Embryonic facial prominence (tissue), 1 donor: ENCODE data around the gene RAD51B.
"Not testable (repeated sequence)": the region's sequence is repeated elsewhere in the genome, so short reads cannot be mapped to it uniquely, and the experiment has no call there.

Source experiments
- DNase-seq: peaks from one replicate; pipeline ENCODE4 v3.0.0-alpha.2; 2016; ENCODE audit errors: extremely low spot score

Gene RAD51B

DNA sequence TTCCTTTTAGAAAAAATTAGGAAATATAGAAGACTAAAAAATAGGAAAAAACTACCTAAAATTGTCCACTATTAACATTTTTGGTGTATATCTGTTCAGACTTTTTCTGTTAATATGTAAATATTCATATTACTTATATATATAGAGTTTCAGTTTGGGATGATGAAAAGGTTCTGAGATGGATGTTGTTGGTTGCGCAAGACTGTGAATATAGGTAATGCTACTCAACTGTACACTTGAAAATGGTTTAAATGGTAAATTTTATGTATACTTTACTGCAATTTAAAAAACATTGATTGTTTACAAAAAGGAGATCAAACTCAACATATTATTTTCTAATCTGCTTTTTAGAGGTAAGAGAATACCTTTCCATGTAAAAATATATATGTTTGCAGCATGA is 200.9 kb downstream of the RAD51B start:
- DNase-seq, result no peak

DNA sequence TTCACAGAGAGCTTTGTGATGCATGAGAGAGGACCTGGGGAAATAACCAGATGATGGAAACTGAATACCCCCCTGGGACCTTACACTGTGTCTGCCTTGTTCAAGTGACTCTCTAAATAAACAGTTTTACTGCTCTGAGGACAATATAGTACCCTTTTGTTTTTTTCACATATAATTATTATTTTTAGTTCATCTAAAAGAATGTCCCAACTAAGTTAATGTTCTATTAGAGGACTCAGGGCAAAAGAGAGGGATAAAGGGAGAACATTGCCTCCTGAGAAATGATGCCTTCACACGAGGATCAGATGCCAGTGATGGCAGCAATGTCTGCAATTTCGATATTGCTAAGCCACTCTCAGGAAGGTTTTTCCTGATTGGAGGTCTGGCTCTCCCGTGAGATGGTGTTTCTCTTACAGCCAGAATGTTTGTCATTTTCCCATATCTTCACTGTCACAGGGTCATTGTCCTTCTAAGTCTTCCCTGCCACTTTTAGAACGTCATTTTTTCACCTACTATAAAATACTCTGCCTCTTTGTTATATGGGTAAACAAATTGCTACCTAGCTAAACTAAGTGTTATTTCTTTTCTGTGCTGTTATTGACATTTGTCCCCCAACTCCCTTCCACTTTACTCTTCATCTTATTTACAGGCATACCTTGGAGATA is 201.6 kb downstream of the RAD51B start:
- no peak for DNase-seq

DNA sequence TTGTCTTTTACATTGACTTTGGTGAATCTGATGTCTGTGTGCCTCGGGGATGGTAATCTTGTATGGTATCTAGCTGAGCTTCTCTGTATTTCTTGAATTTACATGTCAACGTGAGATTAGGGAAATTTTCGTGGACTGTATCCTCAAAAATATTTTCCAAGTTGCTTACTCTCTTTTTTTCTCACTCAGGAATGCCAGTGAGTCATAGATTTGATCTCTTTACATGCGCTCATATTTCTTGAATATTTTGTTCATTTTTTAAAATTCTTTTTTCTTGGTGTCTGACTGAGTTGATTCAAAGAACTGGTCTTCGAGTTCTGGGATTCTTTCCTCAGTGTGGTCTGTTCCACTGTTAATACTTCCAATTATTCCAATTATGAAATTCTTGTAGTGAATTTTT is 207.7 kb downstream of the RAD51B start:
- no peak for DNase-seq

DNA sequence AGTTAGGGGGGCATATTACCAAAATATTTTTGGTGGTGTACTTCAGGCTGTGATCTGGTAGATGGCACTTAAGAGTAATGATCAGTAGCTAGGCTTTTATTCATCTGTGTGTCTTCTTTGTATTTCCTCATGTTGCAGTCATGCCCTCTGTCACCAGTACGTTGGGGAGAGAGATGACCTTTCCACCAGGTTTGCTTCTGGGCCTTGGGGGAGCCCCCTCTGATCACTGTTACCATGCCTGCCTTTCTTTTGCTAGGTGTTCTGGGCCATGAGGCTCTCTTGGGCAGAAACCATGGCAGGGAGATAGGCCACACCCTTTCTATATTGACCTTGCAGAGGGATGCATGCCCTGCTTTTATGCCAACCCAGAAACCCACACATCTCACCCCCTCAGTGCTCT is 208.5 kb downstream of the RAD51B start:
- DNase-seq, result no peak

DNA sequence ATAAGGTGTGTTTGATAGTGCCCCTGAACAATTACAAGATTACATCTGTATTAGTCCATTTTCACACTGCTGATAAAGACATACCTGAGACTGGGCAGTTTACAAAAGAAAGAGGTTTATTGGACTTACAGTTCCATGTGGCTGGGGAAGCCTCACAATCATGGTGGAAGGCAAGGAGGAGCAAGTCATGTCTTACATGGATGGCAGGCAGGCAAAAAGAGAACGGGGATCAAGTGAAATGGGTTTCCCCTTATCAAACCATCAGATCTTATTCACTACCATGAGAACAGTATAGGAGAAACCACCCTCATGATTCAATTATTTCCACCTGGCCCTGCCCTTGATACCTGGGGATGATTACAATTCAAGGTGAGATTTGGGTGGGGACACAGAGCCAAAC is 211.4 kb downstream of the RAD51B start:
- not testable (repeated sequence) for DNase-seq

DNA sequence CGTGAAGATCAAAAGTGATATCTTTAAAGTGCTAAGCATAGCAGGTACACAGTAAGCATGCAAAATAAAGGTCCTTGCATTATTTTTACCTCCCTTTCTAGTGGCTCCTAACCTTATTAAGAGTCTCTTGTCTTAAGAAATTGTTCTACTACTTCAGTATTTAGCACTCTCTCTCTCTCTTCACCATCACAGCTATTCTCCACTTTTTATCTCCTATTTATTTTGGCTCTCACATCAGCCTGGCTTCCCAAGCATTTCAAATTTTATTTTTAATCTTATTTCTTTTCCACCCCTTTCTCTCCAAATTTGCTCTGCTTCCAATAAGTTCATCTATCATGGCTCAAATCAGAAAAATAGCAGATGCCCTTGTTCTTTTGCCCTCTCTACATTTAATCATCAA is 212.6 kb downstream of the RAD51B start:
- no peak for DNase-seq

DNA sequence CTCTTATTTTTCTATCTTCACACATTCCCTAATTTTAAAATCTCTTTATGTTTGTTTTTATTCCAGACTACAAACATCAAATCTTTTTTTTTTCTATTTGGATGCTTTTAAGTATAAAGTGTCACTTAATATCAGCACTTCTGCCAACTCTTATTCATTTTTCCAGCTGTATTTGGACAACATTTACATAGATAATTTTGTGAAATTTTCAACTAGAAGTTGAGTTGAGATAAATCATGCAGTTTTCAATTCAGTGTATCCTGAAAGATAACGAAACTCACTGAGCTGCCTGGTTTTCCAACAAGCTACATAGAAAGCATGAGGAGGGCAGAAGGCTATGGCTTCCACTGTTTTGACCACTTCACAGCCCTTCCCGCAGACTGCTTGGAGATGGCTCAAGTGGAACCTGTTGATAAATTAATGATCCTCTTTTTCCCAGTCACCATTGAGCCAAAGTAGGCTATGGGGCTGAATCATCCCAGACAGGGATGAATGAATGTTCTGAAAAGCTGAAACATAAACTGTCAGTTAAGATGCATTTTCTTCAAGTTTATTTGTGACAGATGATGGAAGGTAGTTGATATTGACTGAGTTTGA is 213.9 kb downstream of the RAD51B start:
- no peak for DNase-seq

DNA sequence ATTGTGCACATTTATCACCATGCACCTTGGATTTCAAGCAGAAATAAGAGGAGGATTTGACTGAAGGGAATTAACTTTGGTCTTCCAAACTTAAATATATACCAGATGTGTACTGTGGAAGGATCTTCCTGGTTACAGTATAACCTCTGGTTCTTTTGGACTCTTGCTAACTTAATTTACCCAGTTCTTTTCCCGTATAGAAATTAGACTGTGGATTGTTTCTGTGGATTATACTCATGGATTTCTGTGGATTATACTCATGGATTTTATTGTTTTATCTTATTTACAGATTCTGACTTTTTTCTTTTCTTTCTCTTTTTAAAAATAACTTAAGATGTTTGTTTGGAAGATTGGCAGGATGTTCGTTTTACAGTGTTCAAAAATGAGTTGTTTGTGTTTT is 215.3 kb downstream of the RAD51B start:
- no peak for DNase-seq

DNA sequence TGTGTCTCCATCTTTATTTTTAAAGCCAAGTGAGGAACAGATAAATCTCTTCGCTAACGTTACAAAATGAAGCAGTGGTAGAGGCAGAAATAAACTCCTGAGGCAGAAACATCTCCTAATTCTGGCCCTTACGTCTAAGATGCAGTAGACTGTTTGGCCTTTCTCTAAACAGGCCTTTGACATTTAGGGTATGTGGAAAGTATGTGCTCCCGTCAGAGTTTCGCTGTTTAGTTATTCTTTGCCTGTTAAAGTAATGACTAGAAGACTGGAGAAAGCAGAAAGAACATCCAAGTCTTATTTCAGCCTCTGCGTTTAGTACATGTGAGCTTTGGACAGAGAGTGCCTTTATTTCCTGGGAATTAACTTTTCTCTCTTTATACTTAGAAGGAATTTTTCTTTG is 216.6 kb downstream of the RAD51B start:
- no peak for DNase-seq

DNA sequence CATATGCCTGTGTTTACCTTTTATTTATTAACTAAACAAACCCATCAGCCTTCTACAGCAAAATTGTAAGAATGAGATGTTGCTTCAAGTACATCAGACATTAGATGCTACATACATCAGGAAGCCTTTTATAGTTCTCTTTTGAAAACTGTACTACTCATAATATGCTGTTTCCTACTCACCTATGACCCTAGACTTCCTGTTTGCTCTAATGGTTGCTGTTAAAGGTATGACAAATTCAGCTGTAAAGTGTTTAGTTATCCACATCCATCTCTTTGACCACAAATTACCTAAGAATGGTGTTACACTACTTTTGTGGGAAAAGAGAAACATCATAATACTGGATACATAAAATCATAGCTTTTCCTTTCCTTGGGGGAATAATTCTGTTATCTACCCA is 220.0 kb downstream of the RAD51B start:
- DNase-seq, result no peak

DNA sequence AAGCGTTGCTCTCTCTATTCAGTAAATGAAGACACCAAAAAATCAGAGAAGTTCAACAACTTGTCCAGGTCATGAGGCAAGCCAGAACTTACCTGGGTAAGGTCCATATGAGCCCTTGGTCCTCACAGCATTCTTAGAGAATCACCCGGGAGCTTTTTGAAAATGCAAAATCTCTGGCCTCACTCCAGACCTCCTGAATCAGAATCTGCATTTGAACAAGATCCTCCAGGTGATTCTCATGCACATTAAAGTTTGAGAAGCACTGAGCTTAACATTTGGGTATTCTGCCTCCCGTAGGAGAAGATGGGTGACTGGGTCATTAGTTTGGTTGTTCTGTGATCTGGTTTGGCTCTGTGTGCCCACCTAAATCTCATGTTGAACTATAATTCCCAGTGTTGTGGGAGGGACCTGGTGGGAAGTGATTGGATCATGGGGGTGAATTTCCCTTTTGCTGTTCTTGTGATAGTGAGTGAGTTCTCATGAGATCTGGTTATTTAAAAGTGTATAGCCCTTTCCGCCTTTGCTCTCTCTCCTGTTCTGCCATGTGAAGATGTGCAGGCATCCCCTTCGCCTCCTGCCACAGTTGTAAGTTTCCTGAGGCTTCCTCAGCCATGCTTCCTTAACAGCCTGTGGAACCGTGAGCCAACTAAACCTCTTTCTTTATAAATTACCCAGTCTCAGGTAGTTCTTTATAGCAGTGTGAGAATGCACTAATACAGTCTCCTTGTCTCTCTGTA is 221.2 kb downstream of the RAD51B start:
- DNase-seq, result no peak

DNA sequence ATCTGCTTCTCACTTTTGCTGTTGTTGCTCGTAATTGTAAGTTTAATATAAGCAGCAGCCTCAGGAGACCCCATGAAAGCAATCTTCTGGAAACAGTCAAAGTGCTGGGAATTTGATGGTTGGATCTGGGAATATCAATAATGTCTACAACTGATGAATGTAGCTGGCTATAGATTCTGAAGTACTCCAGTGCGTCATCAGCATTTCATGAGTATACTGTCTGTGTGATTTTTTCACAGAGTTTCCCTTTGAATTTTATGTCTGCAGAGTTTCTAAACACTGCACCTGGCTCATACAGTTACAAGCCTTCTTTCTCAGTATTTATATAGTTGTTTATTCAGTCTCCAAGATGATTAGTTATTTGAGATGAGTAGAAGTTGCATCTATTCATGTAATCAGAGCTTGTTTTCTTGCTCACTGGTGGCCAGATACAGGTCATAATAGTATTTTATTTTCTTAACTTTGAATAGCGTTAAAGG is 222.3 kb downstream of the RAD51B start:
- peak; percentile 35 for DNase-seq

DNA sequence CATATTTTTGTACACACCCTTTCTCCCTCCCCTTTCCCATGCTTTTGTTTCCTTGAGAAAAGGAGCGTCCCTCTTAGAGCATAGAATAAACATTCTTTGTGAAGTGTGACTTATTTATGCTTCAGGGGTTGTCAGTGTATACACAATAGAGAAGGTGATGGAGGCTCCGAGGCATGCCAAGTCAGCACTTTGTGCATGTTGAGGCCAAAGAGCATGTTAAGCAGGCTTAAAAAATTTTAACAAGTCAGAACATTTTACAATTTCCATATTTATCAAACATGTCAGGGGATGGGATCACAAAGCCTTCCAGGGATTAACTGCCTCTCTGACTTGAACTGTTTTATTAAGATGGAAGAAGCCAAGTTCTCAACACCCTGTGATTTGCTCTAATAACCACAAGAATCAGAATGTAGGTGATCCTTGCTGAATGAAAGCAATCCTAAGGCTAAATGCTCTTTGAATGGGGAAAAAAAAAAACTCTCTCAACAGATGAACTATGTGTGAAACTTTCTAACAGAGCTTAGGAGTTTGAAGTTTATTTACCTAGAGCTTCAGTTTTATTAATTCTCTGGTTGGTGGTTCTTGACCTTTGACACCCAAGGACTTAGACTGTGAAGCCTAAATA is 223.1 kb downstream of the RAD51B start:
- peak; percentile 57 for DNase-seq

DNA sequence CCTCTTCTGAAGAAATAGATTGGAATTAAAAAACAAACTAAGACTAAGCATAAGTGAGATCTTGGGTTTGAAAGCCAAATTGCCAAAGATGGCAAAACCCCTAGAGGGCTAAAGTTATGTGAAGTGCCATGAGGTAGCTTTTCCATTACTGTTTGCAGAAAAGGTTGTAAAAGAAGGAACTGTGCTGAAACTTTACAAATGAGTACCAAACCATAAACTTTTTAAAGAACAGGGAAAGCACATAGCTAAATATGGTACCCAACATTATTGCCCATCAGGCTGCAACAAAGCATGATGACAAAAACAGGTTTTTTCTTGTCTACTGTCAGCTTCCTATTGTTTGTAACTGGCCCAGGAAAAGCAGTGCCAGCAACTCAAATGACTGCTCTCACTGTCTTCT is 224.2 kb downstream of the RAD51B start:
- no peak for DNase-seq

DNA sequence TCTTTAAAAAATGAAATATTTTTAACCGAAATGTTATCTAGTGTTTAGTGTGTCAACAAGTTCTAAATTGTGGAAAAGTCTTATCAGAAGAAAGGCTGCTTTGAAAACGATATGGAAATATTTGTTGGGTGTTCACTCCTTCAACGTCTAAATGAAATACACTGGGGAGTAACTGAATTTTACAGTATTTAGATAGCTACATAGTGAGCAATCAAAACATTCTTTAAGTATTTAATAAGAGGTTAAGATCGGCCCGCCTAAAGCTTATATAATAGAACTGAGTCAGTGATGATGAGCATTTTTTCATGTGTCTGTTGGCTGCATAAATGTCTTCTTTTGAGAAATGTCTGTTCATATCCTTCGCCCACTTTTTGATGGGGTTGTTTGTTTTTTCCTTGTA is 228.3 kb downstream of the RAD51B start:
- no peak for DNase-seq

DNA sequence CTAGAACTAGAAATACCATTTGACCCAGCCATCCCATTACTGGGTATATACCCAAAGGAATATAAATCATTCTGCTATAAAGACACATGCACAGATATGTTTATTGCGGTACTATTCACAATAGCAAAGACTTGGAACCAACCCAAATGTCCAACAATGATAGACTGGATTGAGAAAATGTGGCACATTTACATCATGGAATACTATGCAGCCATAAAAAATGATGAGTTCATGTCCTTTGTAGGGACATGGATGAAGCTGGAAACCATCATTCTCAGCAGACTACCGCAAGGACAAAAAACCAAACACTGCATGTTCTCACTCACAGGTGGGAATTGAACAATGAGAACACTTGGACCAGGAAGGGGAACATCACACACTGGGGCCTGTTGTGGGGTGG is 229.2 kb downstream of the RAD51B start:
- DNase-seq, result not testable (repeated sequence)

DNA sequence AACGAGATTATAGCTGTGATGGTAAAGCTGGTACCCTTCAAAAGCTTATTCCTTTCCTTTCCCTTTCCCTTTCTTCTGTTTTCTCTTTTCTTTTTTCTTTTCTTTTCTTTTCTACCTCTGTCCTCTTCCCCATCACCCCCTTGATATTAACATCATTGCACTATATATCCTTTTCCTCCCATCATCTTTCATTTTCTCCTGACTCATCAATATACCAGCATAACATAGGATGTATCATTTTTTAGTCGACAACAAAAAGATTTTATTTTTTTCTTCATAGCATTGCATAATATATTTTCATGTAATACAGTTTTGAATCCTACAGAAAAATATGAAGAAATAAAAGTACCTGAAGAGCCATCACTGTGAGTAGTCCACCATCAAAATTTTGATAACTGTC is 230.6 kb downstream of the RAD51B start:
- no peak for DNase-seq

DNA sequence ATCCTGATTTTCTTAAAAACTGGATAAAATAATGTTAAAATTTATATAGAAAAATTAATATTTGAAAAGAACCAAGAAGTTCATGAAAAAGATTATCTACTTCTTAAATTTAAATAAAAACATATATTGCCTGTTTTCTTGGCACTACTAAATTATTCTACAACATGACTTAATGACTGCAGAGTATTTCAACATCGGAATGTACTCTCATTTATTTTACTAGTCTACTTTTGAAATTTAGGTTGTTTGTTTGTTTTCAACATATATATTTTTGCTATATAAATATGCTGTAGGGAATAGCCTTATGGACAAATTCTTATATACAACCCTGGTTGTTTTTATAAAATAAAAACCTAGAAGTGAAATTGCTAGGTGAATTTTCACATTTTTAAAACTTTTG is 231.6 kb downstream of the RAD51B start:
- no peak for DNase-seq

DNA sequence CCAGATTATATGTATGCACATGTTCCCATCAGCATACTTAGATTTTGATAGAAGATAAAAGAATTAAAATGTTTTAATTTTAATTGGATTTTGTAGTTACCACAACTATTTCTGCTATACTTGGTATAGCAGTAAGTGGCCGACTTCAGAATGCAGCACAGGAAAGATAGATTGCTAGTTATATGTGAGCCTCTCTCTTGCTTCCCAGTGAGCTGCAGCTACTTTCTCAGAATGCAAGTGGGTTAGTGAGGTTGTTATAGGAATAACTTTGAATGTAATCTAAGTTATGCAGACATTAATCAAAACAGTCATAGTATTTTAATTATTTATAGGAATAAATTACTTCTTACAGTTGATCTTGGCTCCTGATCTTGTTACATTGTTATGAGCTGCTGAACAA is 240.6 kb downstream of the RAD51B start:
- no peak for DNase-seq

DNA sequence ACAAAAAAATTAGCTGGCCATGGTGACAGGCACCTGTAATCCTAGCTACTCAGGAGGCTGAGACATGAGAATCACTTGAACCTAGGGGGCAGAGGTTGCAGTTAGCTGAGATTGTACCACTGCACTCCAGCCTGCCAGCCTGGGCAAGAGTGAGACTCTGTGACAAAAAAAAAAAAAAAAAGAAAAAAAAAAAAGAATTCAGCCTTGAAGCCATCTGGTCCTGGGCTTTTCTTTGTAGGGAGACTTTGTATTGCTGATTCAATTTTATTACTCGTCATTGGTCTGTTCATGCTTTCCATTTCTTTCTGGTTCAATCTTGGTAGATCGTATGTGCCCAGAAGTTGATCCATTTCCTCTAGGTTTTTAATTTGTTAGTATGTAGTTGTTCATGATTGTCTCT is 243.1 kb downstream of the RAD51B start:
- DNase-seq, result no peak

DNA sequence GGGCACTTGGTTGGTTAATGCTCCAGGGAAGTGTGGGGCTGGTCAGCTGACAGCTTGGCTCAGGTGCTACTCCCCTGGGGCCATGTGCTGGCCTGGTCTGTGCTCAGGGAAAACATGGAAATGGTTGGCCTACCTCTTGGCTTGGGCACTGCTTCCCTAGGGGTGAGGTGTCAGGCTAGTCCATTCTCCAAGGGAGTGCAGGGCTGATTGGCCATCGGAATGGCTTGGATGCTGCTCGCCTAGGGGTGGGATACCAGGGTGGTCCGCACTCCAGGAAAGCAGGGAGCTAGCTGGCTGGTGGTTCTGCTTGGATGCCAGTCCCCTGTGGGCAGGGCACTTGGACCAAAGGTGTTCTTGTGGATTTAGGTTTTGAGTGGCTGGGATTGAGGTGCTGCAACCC is 245.7 kb downstream of the RAD51B start:
- DNase-seq, result no peak

DNA sequence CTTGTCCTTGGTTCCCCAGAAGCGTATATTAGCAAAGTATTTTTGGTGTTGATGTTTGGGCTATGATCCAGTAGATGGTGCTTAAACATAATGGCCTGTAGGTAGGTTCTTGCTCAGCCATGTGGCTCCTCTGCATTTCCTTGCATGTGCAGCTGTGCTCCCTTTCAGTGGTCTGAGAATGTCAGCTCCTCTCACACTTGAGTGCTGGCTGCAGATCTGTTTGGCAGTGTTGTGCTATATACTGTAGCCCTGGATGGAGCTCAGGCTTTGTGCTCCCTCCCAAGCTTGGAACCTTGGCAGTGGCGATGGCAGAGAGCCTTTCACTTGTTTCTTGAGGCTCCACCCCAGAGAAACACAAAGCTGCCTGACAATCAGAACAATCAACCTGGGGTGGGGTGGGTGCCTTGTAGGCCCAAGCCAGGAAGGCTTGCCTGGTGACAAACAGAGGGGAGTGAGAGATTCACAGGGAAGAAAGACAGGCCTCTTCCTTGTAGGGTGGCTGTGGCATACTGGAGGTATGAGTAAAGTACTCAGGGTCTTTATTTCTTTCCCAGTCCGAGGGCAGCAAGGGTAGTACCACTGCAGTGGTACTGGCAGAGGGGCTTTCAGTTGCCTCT is 255.3 kb downstream of the RAD51B start:
- DNase-seq, result no peak
